H1 (cell line): ENCODE data around the gene COL21A1. TPM values are rescaled to one million over a fixed set of nuclear protein-coding genes. Genes with fewer than 3 reads are reported as not detected.

ENCODE experiments used
- CTCF ChIA-PET: fragments of 300-600 bp; sonication (Branson Sonifier 250); formaldehyde crosslinking; loops from one replicate; lab custom pipeline; 2021; ENCODE audit not compliant: partially characterized antibody; lab: Charles Lee
- POLR2A ChIA-PET: fragments of 300-600 bp; sonication (Branson Sonifier 250); formaldehyde crosslinking; loops from one replicate; lab custom pipeline; 2021; ENCODE audit warnings: inconsistent platforms; ENCODE audit not compliant: partially characterized antibody; lab: Charles Lee
- DNase-seq, 2 experiments: peaks; one replicate each; pipeline versions ENCODE4 v3.0.0 to v3.0.0-alpha.2; 2010 to 2022; ENCODE audit warnings: low spot score in 2 of 2, low read depth in 1 of 2, mixed read lengths in 1 of 2
- FAIRE-seq: peaks from 2 replicates; lab custom pipeline; 2011; peaks lifted over from hg19 to GRCh38; lab: Jason Lieb, UNC
- H2AFZ ChIP-seq: 2 replicates; pipeline ENCODE4 v1.8.1; 2012; ENCODE audit warnings: low read length, inconsistent platforms
- H2AK5ac ChIP-seq: 2 replicates; pipeline ENCODE4 v1.6.1; 2013; ENCODE audit warnings: low read depth, low read length
- H2BK120ac ChIP-seq: replicated peaks from 2 replicates; pipeline ENCODE3; 2013; ENCODE audit warnings: low read depth, low read length, inconsistent platforms
- H2BK12ac ChIP-seq: 2 replicates; pipeline ENCODE4 v1.6.1; 2013; ENCODE audit warnings: low read depth, low read length
- H2BK15ac ChIP-seq: 2 replicates; pipeline ENCODE4 v1.6.1; 2013; ENCODE audit warnings: low read length
- H2BK20ac ChIP-seq: 2 replicates; pipeline ENCODE4 v1.6.1; 2013; ENCODE audit warnings: low read length
- H2BK5ac ChIP-seq: 2 replicates; pipeline ENCODE4 v1.6.1; 2013; ENCODE audit warnings: low read depth, low read length
- H3K14ac ChIP-seq: 2 replicates; pipeline ENCODE4 v1.6.1; 2013; ENCODE audit warnings: inconsistent platforms; ENCODE audit not compliant: insufficient read length
- H3K18ac ChIP-seq: 2 replicates; pipeline ENCODE4 v1.6.1; 2013; ENCODE audit warnings: low read length; ENCODE audit errors: extremely low read depth
- H3K23ac ChIP-seq: 2 replicates; pipeline ENCODE4 v1.6.1; 2013; ENCODE audit warnings: inconsistent platforms; ENCODE audit not compliant: insufficient read length
- H3K23me2 ChIP-seq: 2 replicates; pipeline ENCODE4 v1.6.1; 2013; ENCODE audit warnings: low read depth, low read length
- H3K27ac ChIP-seq: 2 replicates; pipeline ENCODE4 v1.6.1; 2011; ENCODE audit warnings: low read depth, low read length, inconsistent platforms
- H3K27me3 ChIP-seq, 4 experiments: replicated peaks in 1 of 4; 1 replicate in 1 of 4; 2 replicates in 3 of 4; pipeline versions ENCODE4 v1.6.1 to v1.8.1; 2011 to 2013; ENCODE audit warnings: low read length in 3 of 4, mild to moderate bottlenecking in 3 of 4, inconsistent platforms in 2 of 4, mixed read lengths in 2 of 4, moderate library complexity in 1 of 4; ENCODE audit not compliant: control insufficient read depth in 3 of 4, insufficient read depth in 3 of 4; ENCODE audit errors: extremely low read depth in 1 of 4
- H3K36me3 ChIP-seq, 4 experiments: 2 replicates each; pipeline versions ENCODE4 v1.6.1 to v1.8.1; 2011 to 2013; ENCODE audit warnings: mild to moderate bottlenecking in 4 of 4, low read length in 3 of 4, moderate library complexity in 2 of 4, control low read depth in 1 of 4, inconsistent platforms in 1 of 4; ENCODE audit not compliant: insufficient read depth in 4 of 4, control insufficient read depth in 2 of 4
- H3K4ac ChIP-seq: replicated peaks from 2 replicates; pipeline ENCODE3; 2013; ENCODE audit warnings: low read length, low read depth, mixed read lengths, inconsistent platforms; ENCODE audit not compliant: insufficient read length
- H3K4me1 ChIP-seq, 4 experiments: replicated peaks in 1 of 4; 1 replicate in 1 of 4; 2 replicates in 3 of 4; pipeline versions ENCODE4 v1.6.1 to v1.8.1; 2011 to 2013; ENCODE audit warnings: low read length in 3 of 4, inconsistent platforms in 2 of 4, mixed read lengths in 1 of 4; ENCODE audit not compliant: insufficient read depth in 4 of 4, control insufficient read depth in 3 of 4
- H3K4me2 ChIP-seq, 2 experiments: 2 replicates each; pipeline versions ENCODE4 v1.6.1 to v1.8.1; 2011 to 2013; ENCODE audit warnings: low read depth in 2 of 2, low read length in 2 of 2, control low read depth in 1 of 2, inconsistent platforms in 1 of 2, mild to moderate bottlenecking in 1 of 2; ENCODE audit not compliant: insufficient read depth in 1 of 2
- H3K4me3 ChIP-seq, 4 experiments: fragments of 200-600, 300-600 bp in 1 of 4; sonication (generic), shearing (Covaris generic), sonication (Bioruptor Twin) in 1 of 4; 2 replicates each; pipeline versions ENCODE4 v1.5.1 to v1.8.1; 2011 to 2016; ENCODE audit warnings: low read length in 4 of 4, low read depth in 3 of 4, control low read depth in 2 of 4, inconsistent platforms in 2 of 4, mild to moderate bottlenecking in 2 of 4, mixed read lengths in 1 of 4, moderate library complexity in 1 of 4; ENCODE audit not compliant: insufficient read depth in 2 of 4; ENCODE audit errors: extremely low read depth in 1 of 4
- H3K56ac ChIP-seq: replicated peaks from 2 replicates; pipeline ENCODE3; 2013; ENCODE audit warnings: low read depth, mild to moderate bottlenecking, mixed read lengths, low read length, inconsistent platforms; ENCODE audit not compliant: insufficient read length
- H3K79me1 ChIP-seq: 2 replicates; pipeline ENCODE4 v1.6.1; 2013; ENCODE audit warnings: low read depth, low read length, control low read depth
- H3K79me2 ChIP-seq, 2 experiments: 2 replicates each; pipeline versions ENCODE4 v1.6.1 to v1.8.1; 2012 to 2013; ENCODE audit warnings: low read length in 2 of 2, mild to moderate bottlenecking in 2 of 2, inconsistent platforms in 1 of 2; ENCODE audit not compliant: insufficient read depth in 2 of 2, control insufficient read depth in 1 of 2
- H3K9ac ChIP-seq, 4 experiments: replicated peaks in 1 of 4; 1 replicate in 1 of 4; 2 replicates in 3 of 4; pipeline versions ENCODE4 v1.6.1 to v1.8.1; 2011 to 2013; ENCODE audit warnings: low read depth in 3 of 4, low read length in 3 of 4, control low read depth in 2 of 4, mild to moderate bottlenecking in 2 of 4, moderate library complexity in 2 of 4, inconsistent platforms in 1 of 4; ENCODE audit errors: extremely low read depth in 1 of 4
- H3K9me3 ChIP-seq, 2 experiments: 2 replicates each; pipeline versions ENCODE4 v1.6.1 to v1.8.1; 2012 to 2013; ENCODE audit warnings: mild to moderate bottlenecking in 2 of 2, moderate library complexity in 2 of 2, control low read depth in 1 of 2, inconsistent platforms in 1 of 2, low read depth in 1 of 2, low read length in 1 of 2, mixed read lengths in 1 of 2; ENCODE audit not compliant: insufficient read depth in 2 of 2
- H4K20me1 ChIP-seq, 2 experiments: replicated peaks in 1 of 2; 2 replicates each; pipeline versions ENCODE3 to v1.8.1; 2011 to 2013; ENCODE audit warnings: inconsistent platforms in 2 of 2, low read length in 2 of 2, mild to moderate bottlenecking in 1 of 2; ENCODE audit not compliant: insufficient read depth in 2 of 2, control insufficient read depth in 1 of 2
- H4K5ac ChIP-seq: 2 replicates; pipeline ENCODE4 v1.6.1; 2013; ENCODE audit warnings: low read length, low read depth, mixed read lengths, inconsistent platforms; ENCODE audit not compliant: insufficient read length
- H4K8ac ChIP-seq: 2 replicates; pipeline ENCODE4 v1.8.0; 2013; ENCODE audit warnings: mild to moderate bottlenecking, moderate library complexity, low read length, inconsistent platforms; ENCODE audit not compliant: insufficient read depth; ENCODE audit errors: extremely low read depth
- H4K91ac ChIP-seq: replicated peaks from 2 replicates; pipeline ENCODE3; 2013; ENCODE audit warnings: low read length, mixed read lengths, inconsistent platforms; ENCODE audit not compliant: insufficient read length
- EZH2 ChIP-seq: fragments of 200-600 bp; sonication (generic); IDR thresholded peaks from 2 replicates; pipeline ENCODE4 v1.7.1; 2012; ENCODE audit warnings: low read depth, mild to moderate bottlenecking, moderate library complexity, low read length, inconsistent platforms; ENCODE audit not compliant: severe bottlenecking
- ZNF274 ChIP-seq: IDR thresholded peaks from 2 replicates; pipeline ENCODE4 v1.7.0; 2012; ENCODE audit warnings: low read length, borderline replicate concordance; ENCODE audit errors: extremely low read depth
- WGBS, 2 experiments: shearing (Covaris generic) in 1 of 2; methylation state at CpG; one replicate each; pipeline versions ENCODE4 v1.1.6 to v1.1.7; 2013 to 2015; ENCODE audit warnings: low lambda C conversion rate in 2 of 2, mixed read lengths in 2 of 2, inconsistent platforms in 1 of 2, low coverage in 1 of 2, missing lambda C conversion rate in 1 of 2; ENCODE audit not compliant: insufficient replicate concordance in 2 of 2, insufficient coverage in 1 of 2, insufficient read length in 1 of 2; ENCODE audit errors: extremely low coverage in 1 of 2, missing lambda C conversion rate in 1 of 2; 5-methylcytosine and 5-hydroxymethylcytosine counted together
- polyA plus RNA-seq, 7 experiments: library from polyadenylated mRNA; depleted of rRNA in 3 of 7; stranded (reverse) in 5 of 7; unstranded in 2 of 7; fragments of >200 nt in 5 of 7; fragments of 200-250 nt in 2 of 7; gene quantifications; 1 replicate in 5 of 7; 2 replicates in 1 of 7; 4 replicates in 1 of 7; pipeline versions ENCODE4 v1.2.1 to v1.2.3, GENCODE V29; 2011 to 2013; ENCODE audit warnings: missing spikeins in 2 of 7, mixed read lengths in 2 of 7
- total RNA-seq: library from RNA; stranded (reverse); fragmentation: NEBNext Ultra II Directional; extraction: Animal tissue kit (Norgen Biotek cat#: 25700); gene quantifications from 2 replicates; pipeline ENCODE4 v1.2.1, GENCODE V29; 2021

COL21A1 gene
- total and polyA plus RNA-seq, 2 of the 8 experiments (the other 6 are each of a cell fraction or from before 2014, with no cell fraction given) = 1.6 to 3.4 TPM

- H4K20me1 ChIP-seq = no peaks in the 10 kb centered on the region
- H2BK5ac ChIP-seq = no peak overlapping the region
- H3K9me3 ChIP-seq = no peaks in the 10 kb centered on the region
- WGBS, 2 experiments = 87% methylated on average over 3 of the region's 3 CpGs; no CpG with 5 or more reads in 1 of the 2 experiments
- no peak overlapping the region for H4K5ac ChIP-seq
- H3K36me3 ChIP-seq = no peaks in the 10 kb centered on the region
- H2BK15ac ChIP-seq = no peak overlapping the region
- H2AK5ac ChIP-seq = no peak overlapping the region
- POLR2A ChIA-PET = no interaction called here
- no peak overlapping the region for H3K4me3 ChIP-seq
- no peak overlapping the region for H3K4ac ChIP-seq
- H3K4me1 ChIP-seq = no peaks in the 10 kb centered on the region
- H4K91ac ChIP-seq = no peak overlapping the region
- no peak overlapping the region for H3K14ac ChIP-seq
- DNase-seq = no peak
- no peaks in the 10 kb centered on the region for H3K23me2 ChIP-seq
- CTCF ChIA-PET = interaction anchor here (0.9 to 2.5 kb wide), 4 partner anchors 24 to 569 kb away, joined by 3 to 19 read pairs (median 4); no protein-coding TSS in a partner anchor
- H3K79me1 ChIP-seq = no peaks in the 10 kb centered on the region
- H3K27ac ChIP-seq = no peak overlapping the region
- H3K4me2 ChIP-seq = no peak overlapping the region
- peak; percentile 65 for FAIRE-seq
- no peak overlapping the region for H4K8ac ChIP-seq
- H3K23ac ChIP-seq = no peak overlapping the region
- no peak overlapping the region; the same call in 1 of the 2 replicates for H2AFZ ChIP-seq
- H3K56ac ChIP-seq = no peak overlapping the region
- H2BK120ac ChIP-seq = no peak overlapping the region
- H3K27me3 ChIP-seq = no peaks in the 10 kb centered on the region
- H3K18ac ChIP-seq = no peak overlapping the region
- H3K9ac ChIP-seq = no peak overlapping the region
- no peak overlapping the region for H2BK20ac ChIP-seq
- no peaks in the 10 kb centered on the region for H3K79me2 ChIP-seq
- H2BK12ac ChIP-seq = no peak overlapping the region
- TF ChIP-seq EZH2 (no peak), ZNF274 (no peak)
Observed at GRCh38 chr6:56023829-56024228, 223.6 kb downstream of the COL21A1 start.
